Lung (tissue), 12 donors: ENCODE results near the gene NOL12. TPM values are rescaled to one million over a fixed set of nuclear protein-coding genes. Genes with fewer than 3 reads are reported as not detected.

Experiments
- ATAC-seq: fragments of 200-7000 bp; cut with Tn5 transposase; one replicate; pipeline ENCODE4 v1.9.1; 2020; ENCODE audit warnings: moderate number of reproducible peaks; ENCODE audit not compliant: insufficient read depth, low FRiP score
- DNase-seq, 3 donors: peaks; one replicate each; pipeline ENCODE4 v3.0.0-alpha.2; 2013 to 2017
- H3K27ac ChIP-seq, 2 donors: one replicate each; pipeline ENCODE4 v1.5.1; 2013; ENCODE audit warnings: mild to moderate bottlenecking in 2 of 2, moderate library complexity in 2 of 2, control low read depth in 1 of 2, inconsistent platforms in 1 of 2, low read depth in 1 of 2, low read length in 1 of 2
- H3K27me3 ChIP-seq, 3 donors: one replicate each; pipeline ENCODE4 v1.5.1; 2013; ENCODE audit warnings: low read length in 2 of 3; ENCODE audit not compliant: control insufficient read depth in 3 of 3, insufficient read depth in 3 of 3
- H3K36me3 ChIP-seq, 4 donors: one replicate each; pipeline ENCODE4 v1.5.1; 2013; ENCODE audit warnings: low read length in 4 of 4, mild to moderate bottlenecking in 1 of 4, moderate library complexity in 1 of 4; ENCODE audit not compliant: control insufficient read depth in 4 of 4, insufficient read depth in 4 of 4
- H3K4me1 ChIP-seq, 5 donors: one replicate each; pipeline ENCODE4 v1.5.1; 2013; ENCODE audit warnings: low read length in 5 of 5, mild to moderate bottlenecking in 2 of 5, moderate library complexity in 1 of 5; ENCODE audit not compliant: control insufficient read depth in 5 of 5, insufficient read depth in 5 of 5
- H3K4me3 ChIP-seq: one replicate; pipeline ENCODE4 v1.5.1; 2013; ENCODE audit warnings: mild to moderate bottlenecking, control low read depth, moderate library complexity
- H3K9ac ChIP-seq, 2 donors: one replicate each; pipeline ENCODE4 v1.5.1; 2013; ENCODE audit warnings: low read length in 2 of 2, control low read depth in 1 of 2; ENCODE audit not compliant: insufficient read depth in 1 of 2
- H3K9me3 ChIP-seq, 4 donors: one replicate each; pipeline ENCODE4 v1.5.1; 2013; ENCODE audit warnings: low read length in 3 of 4, mild to moderate bottlenecking in 1 of 4, moderate library complexity in 1 of 4; ENCODE audit not compliant: control insufficient read depth in 4 of 4, insufficient read depth in 3 of 4
- WGBS, 2 donors: extraction: QIAGEN DNeasy Blood & Tissue Kit; methylation state at CpG; one replicate each; pipeline ENCODE4 v1.1.7; 2013; 5-methylcytosine and 5-hydroxymethylcytosine counted together
- polyA plus RNA-seq, 2 donors: library from polyadenylated mRNA; stranded (reverse); fragments of 200-250 nt; gene quantifications; one replicate each; pipeline ENCODE4 v1.2.1, GENCODE V29; 2013
- total RNA-seq, 2 donors: library from RNA; depleted of rRNA in 1 of 2; stranded (reverse); fragments of >200 nt in 1 of 2; gene quantifications; one replicate each; pipeline ENCODE4 v1.2.1, GENCODE V29; 2014 to 2021
- TF ChIP-seq, protein P1 (sequence below): IDR thresholded peaks from 2 replicates; pipeline ENCODE4 v1.5.1; 2012; ENCODE audit warnings: mild to moderate bottlenecking; ENCODE audit errors: control extremely low read depth, extremely low read depth
- donor health status: control.
- donor health status: control.
- donor health status: Bipolar disorder and iron deficiency.
- donor health status: healthy.
- donor health status: DM: yes; HTN: yes; CAD: no.

NOL12 gene
- total and polyA plus RNA-seq, 4 donors = 14.5 to 37.0 (median 29.5) TPM

DNA sequence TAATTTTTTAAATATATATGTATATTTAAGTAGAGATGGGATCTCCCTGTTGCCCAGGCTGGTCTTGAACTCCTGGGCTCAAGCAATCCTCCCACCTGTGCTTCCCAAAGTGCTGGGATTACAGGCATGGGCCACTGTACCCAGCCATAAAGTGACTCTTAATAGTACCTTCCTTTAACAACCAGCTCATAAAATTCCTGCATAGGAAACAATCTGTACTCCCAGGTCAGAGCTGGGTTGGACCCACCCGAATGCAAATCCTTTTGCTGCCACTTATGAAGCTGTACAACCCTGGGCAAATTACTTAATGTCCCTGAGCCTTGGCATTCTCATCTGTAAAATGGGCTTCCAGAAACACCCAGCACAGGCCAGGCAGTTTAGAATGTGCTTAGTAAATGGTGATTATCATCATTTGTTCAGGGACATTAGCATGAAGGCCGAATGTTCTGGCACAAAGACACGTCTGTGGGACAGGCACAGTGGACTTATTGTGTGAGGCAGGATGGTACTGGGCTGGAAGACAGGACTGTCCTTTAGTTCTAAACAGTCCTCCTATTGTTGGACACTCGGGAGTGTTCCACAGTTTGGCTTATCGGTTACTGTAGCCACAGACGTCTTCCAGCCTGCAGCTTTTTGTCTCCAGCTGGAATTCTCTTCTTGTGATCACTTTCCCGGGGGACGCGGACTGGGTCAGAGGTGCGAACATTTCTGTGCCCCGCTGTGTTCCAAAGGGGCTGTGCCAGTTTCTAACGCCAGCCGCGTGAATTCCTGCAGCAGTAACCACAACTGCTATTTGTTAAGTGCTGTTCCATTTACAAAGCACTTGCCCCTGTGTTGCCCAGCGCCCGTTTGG lies 21.7 kb upstream of the NOL12 start:
- TF ChIP-seq, protein P1, sequence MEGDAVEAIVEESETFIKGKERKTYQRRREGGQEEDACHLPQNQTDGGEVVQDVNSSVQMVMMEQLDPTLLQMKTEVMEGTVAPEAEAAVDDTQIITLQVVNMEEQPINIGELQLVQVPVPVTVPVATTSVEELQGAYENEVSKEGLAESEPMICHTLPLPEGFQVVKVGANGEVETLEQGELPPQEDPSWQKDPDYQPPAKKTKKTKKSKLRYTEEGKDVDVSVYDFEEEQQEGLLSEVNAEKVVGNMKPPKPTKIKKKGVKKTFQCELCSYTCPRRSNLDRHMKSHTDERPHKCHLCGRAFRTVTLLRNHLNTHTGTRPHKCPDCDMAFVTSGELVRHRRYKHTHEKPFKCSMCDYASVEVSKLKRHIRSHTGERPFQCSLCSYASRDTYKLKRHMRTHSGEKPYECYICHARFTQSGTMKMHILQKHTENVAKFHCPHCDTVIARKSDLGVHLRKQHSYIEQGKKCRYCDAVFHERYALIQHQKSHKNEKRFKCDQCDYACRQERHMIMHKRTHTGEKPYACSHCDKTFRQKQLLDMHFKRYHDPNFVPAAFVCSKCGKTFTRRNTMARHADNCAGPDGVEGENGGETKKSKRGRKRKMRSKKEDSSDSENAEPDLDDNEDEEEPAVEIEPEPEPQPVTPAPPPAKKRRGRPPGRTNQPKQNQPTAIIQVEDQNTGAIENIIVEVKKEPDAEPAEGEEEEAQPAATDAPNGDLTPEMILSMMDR = no peak
- Histone ChIP-seq H3K4me3 (no peak overlapping the region), H3K36me3 (peaks cover 0 to 16% (median 6%) of the 10 kb centered on the region in 4 donors), H3K4me1 (peaks cover 0 to 22% (median 12%) of the 10 kb centered on the region in 5 donors), H3K9me3 (no peaks in the 10 kb centered on the region), H3K27ac (no peak overlapping the region), H3K9ac (no peak overlapping the region), H3K27me3 (no peaks in the 10 kb centered on the region)
- DNase-seq = no peak
- no peak for ATAC-seq
- 77 to 87% methylated on average over 16 of the region's 16 CpGs for WGBS, 2 donors

DNA sequence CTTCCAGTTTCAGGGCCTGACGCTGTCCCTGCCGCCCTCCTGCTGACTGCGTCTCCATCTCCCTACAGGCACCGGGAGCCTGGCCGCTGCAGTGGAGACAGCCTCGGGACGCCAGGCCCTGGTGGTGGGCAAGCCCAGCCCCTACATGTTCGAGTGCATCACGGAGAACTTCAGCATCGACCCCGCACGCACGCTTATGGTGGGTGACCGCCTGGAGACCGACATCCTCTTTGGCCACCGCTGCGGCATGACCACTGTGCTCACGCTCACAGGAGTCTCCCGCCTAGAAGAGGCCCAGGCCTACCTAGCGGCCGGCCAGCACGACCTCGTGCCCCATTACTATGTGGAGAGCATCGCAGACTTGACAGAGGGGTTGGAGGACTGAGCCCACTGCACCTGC lies 20.7 kb upstream of the NOL12 start:
- DNase-seq (no peak), ATAC-seq (no peak)
- 97 to 99% methylated on average over 24 of the region's 24 CpGs for WGBS, 2 donors
- peaks cover 0 to 16% (median 6%) of the 10 kb centered on the region in 4 donors for H3K36me3 ChIP-seq
- H3K4me1 ChIP-seq = peaks cover 0 to 12% (median 10%) of the 10 kb centered on the region in 5 donors
- H3K9me3 ChIP-seq = no peaks in the 10 kb centered on the region
- TF ChIP-seq, protein P1 = no peak
- H3K4me3 ChIP-seq = no peak overlapping the region
- H3K9ac ChIP-seq = no peak overlapping the region
- H3K27me3 ChIP-seq = no peaks in the 10 kb centered on the region
- H3K27ac ChIP-seq = no peak overlapping the region

DNA sequence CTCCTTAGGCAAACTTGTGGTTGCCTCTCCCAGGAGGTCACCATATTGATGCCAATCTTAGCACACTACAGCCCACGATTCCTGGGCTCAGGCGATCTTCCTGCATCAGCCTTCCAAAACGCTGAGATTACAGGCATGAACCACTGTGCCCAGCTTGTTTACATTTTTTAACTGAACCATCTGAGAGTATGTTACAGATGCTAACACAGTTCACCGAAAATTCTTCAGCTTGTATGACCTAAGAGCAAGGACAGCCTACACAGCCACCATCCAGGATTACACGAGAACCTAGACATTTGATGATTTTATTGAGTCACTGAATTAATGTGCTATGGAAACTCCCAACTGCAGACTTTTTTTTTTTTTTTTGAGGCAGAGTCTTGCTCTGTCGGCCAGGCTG lies 16.6 kb upstream of the NOL12 start:
- H3K4me1 ChIP-seq = peaks cover 0 to 7% (median 4%) of the 10 kb centered on the region in 5 donors
- WGBS, 2 donors = 82 to 85% methylated on average over 6 of the region's 6 CpGs

More for the DNA sequence above, 16.6 kb upstream of the NOL12 start:
- Histone ChIP-seq H3K36me3 (peaks cover 0 to 16% (median 6%) of the 10 kb centered on the region in 4 donors), H3K27me3 (no peaks in the 10 kb centered on the region), H3K27ac (no peak overlapping the region), H3K4me3 (no peak overlapping the region), H3K9ac (no peak overlapping the region), H3K9me3 (no peaks in the 10 kb centered on the region)
- no peak for ATAC-seq
- no peak for DNase-seq
- TF ChIP-seq, protein P1 = no peak
